ENCODE measurements around the gene TSPAN14.

DNA sequence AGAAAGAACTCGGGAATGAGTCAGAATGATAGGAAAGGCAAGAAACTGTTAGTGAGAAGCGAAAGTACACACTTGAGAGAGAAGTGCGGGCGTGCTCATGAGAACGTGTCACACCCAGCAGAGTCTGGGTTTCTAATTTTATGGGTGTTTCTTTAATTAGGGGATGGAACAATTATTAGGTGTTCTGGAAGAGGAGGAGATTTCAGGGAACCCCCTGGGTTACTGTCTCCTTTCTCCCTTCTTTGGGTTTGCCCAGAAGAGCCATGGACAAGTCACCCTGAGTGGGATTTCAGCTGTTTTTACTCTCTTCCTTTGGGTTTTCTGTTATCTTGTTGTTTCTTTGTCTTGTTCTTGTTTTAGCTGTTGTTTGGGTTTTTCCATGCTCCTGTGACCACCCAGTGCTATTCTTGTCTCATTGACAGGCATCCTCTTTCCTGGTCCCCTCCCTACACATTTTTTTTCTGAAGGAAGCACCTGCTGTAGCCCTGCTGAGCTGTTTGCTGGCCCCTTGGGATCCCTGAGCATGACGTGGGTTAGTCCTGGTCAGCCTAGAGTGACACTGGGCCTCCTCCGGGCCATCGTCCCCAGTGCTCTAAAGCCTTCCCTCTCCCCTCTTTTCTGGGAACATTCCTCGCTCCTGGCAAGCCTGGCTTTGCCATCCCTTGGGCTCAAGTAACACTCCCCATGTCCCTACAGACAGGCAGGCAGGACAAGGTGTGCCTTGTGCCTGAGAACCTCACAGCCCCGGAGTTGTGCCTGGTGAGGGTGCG, 87.1 kb downstream of the TSPAN14 start:
- TF ChIP-seq NR2C2 (CRISPR knock-in tag; IDR thresholded peaks at IDR 0.05) (no peak), JUN (CRISPR knock-in tag; IDR thresholded peaks at IDR 0.05) (no peak)
- TF ChIP-seq, protein P1, sequence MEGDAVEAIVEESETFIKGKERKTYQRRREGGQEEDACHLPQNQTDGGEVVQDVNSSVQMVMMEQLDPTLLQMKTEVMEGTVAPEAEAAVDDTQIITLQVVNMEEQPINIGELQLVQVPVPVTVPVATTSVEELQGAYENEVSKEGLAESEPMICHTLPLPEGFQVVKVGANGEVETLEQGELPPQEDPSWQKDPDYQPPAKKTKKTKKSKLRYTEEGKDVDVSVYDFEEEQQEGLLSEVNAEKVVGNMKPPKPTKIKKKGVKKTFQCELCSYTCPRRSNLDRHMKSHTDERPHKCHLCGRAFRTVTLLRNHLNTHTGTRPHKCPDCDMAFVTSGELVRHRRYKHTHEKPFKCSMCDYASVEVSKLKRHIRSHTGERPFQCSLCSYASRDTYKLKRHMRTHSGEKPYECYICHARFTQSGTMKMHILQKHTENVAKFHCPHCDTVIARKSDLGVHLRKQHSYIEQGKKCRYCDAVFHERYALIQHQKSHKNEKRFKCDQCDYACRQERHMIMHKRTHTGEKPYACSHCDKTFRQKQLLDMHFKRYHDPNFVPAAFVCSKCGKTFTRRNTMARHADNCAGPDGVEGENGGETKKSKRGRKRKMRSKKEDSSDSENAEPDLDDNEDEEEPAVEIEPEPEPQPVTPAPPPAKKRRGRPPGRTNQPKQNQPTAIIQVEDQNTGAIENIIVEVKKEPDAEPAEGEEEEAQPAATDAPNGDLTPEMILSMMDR (IDR thresholded peaks at IDR 0.05): no peak

All from WTC11 (cell line).